ENCODE measurements around the gene SLC39A3. TPM values are rescaled to one million over a fixed set of nuclear protein-coding genes. Genes with fewer than 3 reads are reported as not detected.

The SLC39A3 gene
- total RNA-seq, 2 experiments from 2014 or later = 20.1 to 23.2 TPM

DNA sequence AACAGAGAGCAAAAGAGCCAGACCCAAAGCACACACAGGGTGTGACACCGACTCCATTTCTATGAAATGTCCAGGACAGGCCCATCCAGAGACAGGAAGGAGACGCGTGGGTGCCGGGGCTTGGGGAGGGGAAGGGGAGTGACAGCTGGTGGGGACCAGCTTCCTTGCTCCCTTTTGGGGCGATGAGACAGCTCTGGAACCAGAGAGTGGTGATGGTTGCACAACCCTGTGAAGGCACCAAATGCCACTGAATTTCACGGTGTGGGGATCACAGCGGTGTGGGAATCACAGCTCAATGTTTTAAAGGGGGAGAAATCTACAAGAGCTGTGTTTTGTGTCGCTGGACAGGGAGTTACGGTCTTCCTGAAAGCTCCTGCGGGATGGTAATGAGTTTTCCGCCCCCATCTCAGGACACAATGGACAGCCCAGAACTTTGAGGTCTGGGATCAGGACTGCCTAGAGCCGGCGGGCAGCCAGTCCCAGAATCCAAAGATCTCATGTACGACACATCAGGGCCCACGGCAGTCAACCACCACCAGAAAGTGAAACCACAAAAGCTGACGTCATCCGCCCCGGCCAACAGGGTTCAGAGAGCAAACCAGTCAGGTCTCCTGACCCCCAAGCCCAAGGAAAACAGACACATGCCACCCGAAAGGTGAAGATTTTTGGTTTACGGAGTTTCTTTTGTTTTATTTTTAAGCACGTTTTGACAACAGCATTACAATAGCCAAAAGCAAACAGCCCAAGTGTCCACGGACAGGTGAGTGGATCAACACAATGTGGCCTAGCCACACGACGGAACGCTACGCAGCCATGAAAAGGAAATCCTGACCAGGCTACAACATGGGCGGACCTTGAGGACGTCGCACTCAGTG lies 36.0 kb upstream of the SLC39A3 start:
- DNase-seq = peak; percentile 83
- H3K4me1 Mint-ChIP-seq (ENCODE audit: low read depth) = peaks cover 45% of the 10 kb centered on the region
- H3K27me3 Mint-ChIP-seq (ENCODE audit: low read depth) = no peaks in the 10 kb centered on the region
- H3K9me3 Mint-ChIP-seq = no peaks in the 10 kb centered on the region
- H3K36me3 Mint-ChIP-seq (ENCODE audit: low read depth) = peaks cover 16% of the 10 kb centered on the region
- intact Hi-C loops (cut with micrococcal nuclease) = loop anchor here (2.0 kb wide), 1 partner anchor 35 kb away; the partner anchor contains the start of gene SLC39A3
- CTCF ChIA-PET = interaction anchor here (1.3 kb wide), 1 partner anchor 127 kb away, joined by 4 read pairs; no protein-coding TSS in a partner anchor
- peak overlapping the region; percentile 84 for H3K27ac Mint-ChIP-seq
- peak overlapping the region; percentile 59 for H3K4me3 Mint-ChIP-seq

GRCh38 chr19:2774953-2775555 lies 35.2 kb upstream of the SLC39A3 start:
- no peak for DNase-seq
- CTCF ChIA-PET = interaction anchor here (1.3 kb wide), 1 partner anchor 127 kb away, joined by 4 read pairs; no protein-coding TSS in a partner anchor
- H3K27me3 Mint-ChIP-seq (ENCODE audit: low read depth) = no peaks in the 10 kb centered on the region
- peaks cover 16% of the 10 kb centered on the region for H3K36me3 Mint-ChIP-seq (ENCODE audit: low read depth)
- H3K4me1 Mint-ChIP-seq (ENCODE audit: low read depth) = peaks cover 39% of the 10 kb centered on the region
- H3K9me3 Mint-ChIP-seq = no peaks in the 10 kb centered on the region
- intact Hi-C loops (cut with micrococcal nuclease) = loop anchor here (2.0 kb wide), 1 partner anchor 34 kb away; the partner anchor contains the start of gene SLC39A3
- peak overlapping the region; percentile 59 for H3K4me3 Mint-ChIP-seq
- peak overlapping the region; percentile 84 for H3K27ac Mint-ChIP-seq

DNA sequence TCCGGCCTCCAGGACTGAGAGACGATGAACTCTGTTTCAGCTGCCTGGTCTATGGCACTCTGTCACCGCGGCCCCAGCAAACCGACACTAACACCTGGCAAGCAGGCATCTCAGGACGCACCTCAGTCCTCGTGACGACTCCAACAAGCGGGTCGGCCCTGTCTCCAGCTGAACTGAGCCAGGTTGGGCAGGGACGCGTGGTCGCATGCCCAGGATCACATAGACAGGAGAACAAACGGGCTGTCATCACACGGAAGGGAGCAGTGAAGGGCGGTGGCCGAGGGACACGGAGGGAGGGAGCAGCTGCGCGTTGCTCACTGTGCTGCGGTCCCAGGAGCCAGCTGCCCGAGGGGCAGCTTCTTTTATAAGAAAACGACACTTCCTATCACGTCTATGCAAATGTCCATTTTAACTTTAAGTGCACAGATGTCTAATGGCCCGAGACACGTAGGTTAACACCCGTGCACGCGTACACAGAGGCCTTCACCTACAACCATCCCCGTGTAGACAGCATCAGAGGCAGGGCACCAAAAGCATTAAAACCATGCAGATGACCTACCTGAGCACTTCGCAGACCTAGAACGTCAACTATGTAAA lies 34.4 kb upstream of the SLC39A3 start:
- DNase-seq = no peak
- H3K27me3 Mint-ChIP-seq (ENCODE audit: low read depth) = no peaks in the 10 kb centered on the region
- no peak overlapping the region for H3K27ac Mint-ChIP-seq
- CTCF ChIA-PET = no interaction called here
- intact Hi-C loops (cut with micrococcal nuclease) = loop anchor here (2.0 kb wide), 1 partner anchor 33 kb away; the partner anchor contains the start of gene SLC39A3
- no peak overlapping the region for H3K4me3 Mint-ChIP-seq
- no peaks in the 10 kb centered on the region for H3K9me3 Mint-ChIP-seq
- H3K36me3 Mint-ChIP-seq (ENCODE audit: low read depth) = peaks cover 16% of the 10 kb centered on the region
- H3K4me1 Mint-ChIP-seq (ENCODE audit: low read depth) = peaks cover 38% of the 10 kb centered on the region

DNA sequence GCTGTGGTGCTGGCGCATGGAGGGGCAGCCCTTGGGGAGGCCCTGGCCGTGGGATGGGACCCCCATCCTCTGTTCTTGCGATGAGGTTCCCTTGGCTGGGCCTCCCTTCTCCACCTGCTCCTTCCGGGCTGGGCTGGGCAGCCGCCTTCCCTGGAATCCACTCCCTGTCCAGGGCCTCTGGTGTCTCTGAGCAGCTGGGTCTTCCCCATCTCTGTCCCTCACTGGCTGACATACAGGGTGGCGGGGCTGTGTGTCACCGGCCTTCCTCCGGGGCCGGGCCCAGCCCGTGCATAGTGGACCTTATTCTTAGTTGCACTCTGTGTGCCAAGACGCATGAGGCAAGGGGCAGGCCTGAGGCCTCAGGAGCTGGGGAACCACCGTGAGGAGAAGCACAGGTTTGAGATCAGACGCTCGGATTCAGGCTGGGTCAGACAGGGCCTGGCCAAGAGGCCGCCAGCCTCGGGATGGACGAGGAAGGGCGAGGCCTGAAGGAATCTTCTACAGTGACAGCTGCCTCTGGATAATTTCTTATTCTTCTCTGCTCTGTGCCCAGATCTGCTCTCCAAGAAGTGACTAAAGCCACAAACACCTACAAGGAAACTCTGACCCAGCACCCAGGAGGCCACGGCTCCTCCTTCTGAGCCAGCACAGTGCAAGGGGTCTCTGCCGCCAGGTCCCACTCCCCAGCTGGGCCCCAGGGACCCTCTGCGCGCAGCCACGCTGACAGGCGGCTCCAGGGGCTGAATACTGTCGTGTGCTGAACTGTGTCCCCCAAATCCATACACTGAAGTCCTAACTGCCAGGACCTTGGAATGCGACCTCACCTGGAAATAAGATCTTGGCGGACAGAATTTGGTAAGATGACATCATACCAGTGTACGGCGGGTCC lies 32.2 kb upstream of the SLC39A3 start:
- Mint-ChIP-seq H3K9me3 (no peaks in the 10 kb centered on the region), H3K4me3 (no peak overlapping the region), H3K27me3 (ENCODE audit: low read depth) (no peaks in the 10 kb centered on the region), H3K4me1 (ENCODE audit: low read depth) (peaks cover 33% of the 10 kb centered on the region), H3K36me3 (ENCODE audit: low read depth) (peaks cover 12% of the 10 kb centered on the region), H3K27ac (no peak overlapping the region)
- DNase-seq = no peak
- intact Hi-C loops (cut with micrococcal nuclease) = no loop called here
- CTCF ChIA-PET = no interaction called here

GRCh38 chr19:2770055-2771013 lies 30.5 kb upstream of the SLC39A3 start:
- intact Hi-C loops (cut with micrococcal nuclease) = no loop called here
- Mint-ChIP-seq H3K27me3 (ENCODE audit: low read depth) (no peaks in the 10 kb centered on the region), H3K9me3 (no peaks in the 10 kb centered on the region), H3K27ac (no peak overlapping the region), H3K4me1 (ENCODE audit: low read depth) (peaks cover 20% of the 10 kb centered on the region), H3K4me3 (no peak overlapping the region), H3K36me3 (ENCODE audit: low read depth) (peaks cover 9% of the 10 kb centered on the region)
- CTCF ChIA-PET = interaction anchor here (0.5 kb wide), 1 partner anchor 797 kb away, joined by 3 read pairs; no protein-coding TSS in a partner anchor
- no peak for DNase-seq

GRCh38 chr19:2769218-2769617 lies 29.4 kb upstream of the SLC39A3 start:
- peaks cover 7% of the 10 kb centered on the region for H3K36me3 Mint-ChIP-seq (ENCODE audit: low read depth)
- CTCF ChIA-PET = no interaction called here

GRCh38 chr19:2768365-2769132 lies 28.7 kb upstream of the SLC39A3 start:
- no peak overlapping the region for H3K27ac Mint-ChIP-seq
- no peak for DNase-seq
- no peak overlapping the region for H3K4me3 Mint-ChIP-seq
- peaks cover 9% of the 10 kb centered on the region for H3K4me1 Mint-ChIP-seq (ENCODE audit: low read depth)
- intact Hi-C loops (cut with micrococcal nuclease) = no loop called here
- H3K9me3 Mint-ChIP-seq = no peaks in the 10 kb centered on the region
- CTCF ChIA-PET = no interaction called here
- H3K36me3 Mint-ChIP-seq (ENCODE audit: low read depth) = peaks cover 7% of the 10 kb centered on the region
- no peaks in the 10 kb centered on the region for H3K27me3 Mint-ChIP-seq (ENCODE audit: low read depth)

More at GRCh38 chr19:2769218-2769617, 29.4 kb upstream of the SLC39A3 start:
- no peaks in the 10 kb centered on the region for H3K27me3 Mint-ChIP-seq (ENCODE audit: low read depth)
- DNase-seq = no peak
- H3K4me3 Mint-ChIP-seq = no peak overlapping the region
- no peaks in the 10 kb centered on the region for H3K9me3 Mint-ChIP-seq
- peaks cover 13% of the 10 kb centered on the region for H3K4me1 Mint-ChIP-seq (ENCODE audit: low read depth)
- intact Hi-C loops (cut with micrococcal nuclease) = no loop called here
- no peak overlapping the region for H3K27ac Mint-ChIP-seq

- no peak for DNase-seq
- CTCF ChIA-PET = no interaction called here
- intact Hi-C loops (cut with micrococcal nuclease) = no loop called here
- Mint-ChIP-seq H3K4me3 (no peak overlapping the region), H3K27ac (no peak overlapping the region), H3K36me3 (ENCODE audit: low read depth) (peaks cover 11% of the 10 kb centered on the region), H3K9me3 (no peaks in the 10 kb centered on the region), H3K4me1 (ENCODE audit: low read depth) (peaks cover 9% of the 10 kb centered on the region), H3K27me3 (ENCODE audit: low read depth) (no peaks in the 10 kb centered on the region)
These were observed 27.9 kb upstream of the SLC39A3 start for GRCh38 chr19:2767688-2768087.

DNA sequence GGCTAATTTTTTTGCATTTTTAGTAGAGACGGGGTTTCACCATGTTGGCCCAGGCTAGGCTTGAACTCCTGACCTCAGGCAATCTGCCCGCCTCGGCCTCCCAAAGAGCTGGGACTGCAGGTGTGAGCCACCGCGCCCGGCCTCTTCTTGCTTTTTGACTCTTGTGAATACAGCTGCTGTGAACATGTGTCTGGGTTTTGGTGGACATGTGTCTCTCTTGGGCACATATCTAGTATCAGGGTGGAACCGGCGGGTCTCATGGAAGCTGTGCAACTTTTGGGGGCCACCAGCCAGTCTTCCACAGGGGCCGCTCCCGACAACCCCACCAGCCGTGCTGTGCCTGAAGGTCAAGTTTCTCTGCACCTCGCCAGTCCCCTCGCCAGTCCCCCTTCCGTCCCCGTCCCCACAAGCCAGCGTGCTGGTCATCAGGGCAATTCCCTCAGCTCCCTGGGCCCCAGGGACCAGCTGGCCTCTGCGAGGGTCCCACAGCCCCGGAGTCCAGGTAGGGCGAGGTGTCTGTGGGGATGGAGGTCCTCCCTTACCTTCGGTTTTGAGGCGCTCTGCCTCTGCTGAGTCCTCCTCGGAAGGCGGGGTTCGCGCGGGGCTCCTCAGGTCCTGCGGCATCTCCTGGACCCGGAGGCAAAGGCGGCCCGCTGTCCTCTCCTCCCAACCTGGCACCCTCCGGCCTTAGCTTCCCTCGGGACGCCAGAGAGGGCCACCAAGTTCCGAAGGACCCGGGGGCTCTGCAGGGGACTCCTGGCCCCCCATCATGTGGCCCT lies 27.0 kb upstream of the SLC39A3 start:
- CTCF ChIA-PET = interaction anchor here (1.1 kb wide), 1 partner anchor 119 kb away, joined by 3 read pairs; no protein-coding TSS in a partner anchor
- peaks cover under 1% of the 10 kb centered on the region for H3K4me1 Mint-ChIP-seq (ENCODE audit: low read depth)
- DNase-seq = no peak
- H3K27ac Mint-ChIP-seq = no peak overlapping the region
- H3K9me3 Mint-ChIP-seq = no peaks in the 10 kb centered on the region
- no peaks in the 10 kb centered on the region for H3K27me3 Mint-ChIP-seq (ENCODE audit: low read depth)
- H3K36me3 Mint-ChIP-seq (ENCODE audit: low read depth) = peaks cover 9% of the 10 kb centered on the region
- intact Hi-C loops (cut with micrococcal nuclease) = no loop called here
- no peak overlapping the region for H3K4me3 Mint-ChIP-seq

DNA sequence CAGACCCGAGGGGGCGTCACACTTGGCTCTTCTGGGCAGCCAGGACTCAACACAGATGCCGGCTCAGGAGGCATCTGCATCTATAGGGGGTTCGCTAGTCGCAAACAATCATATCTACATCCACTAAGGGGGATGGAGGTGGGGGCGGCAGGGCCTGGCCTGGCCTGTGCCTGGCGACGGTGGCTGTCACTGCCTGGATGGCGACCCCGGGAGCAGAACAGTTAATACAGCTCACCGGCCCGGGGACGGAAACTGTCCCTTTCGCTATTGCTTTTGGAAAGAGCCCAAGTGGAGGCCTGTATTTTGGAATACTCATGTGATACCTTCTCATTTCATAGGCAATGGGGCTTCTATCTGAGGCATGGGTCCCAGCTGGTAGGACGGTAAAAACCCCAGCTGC lies 25.6 kb upstream of the SLC39A3 start:
- no peak for DNase-seq
- Mint-ChIP-seq H3K9me3 (no peaks in the 10 kb centered on the region), H3K4me3 (no peak overlapping the region), H3K36me3 (ENCODE audit: low read depth) (peaks cover 9% of the 10 kb centered on the region), H3K4me1 (ENCODE audit: low read depth) (no peaks in the 10 kb centered on the region), H3K27me3 (ENCODE audit: low read depth) (no peaks in the 10 kb centered on the region), H3K27ac (no peak overlapping the region)
- intact Hi-C loops (cut with micrococcal nuclease) = no loop called here
- CTCF ChIA-PET = interaction anchor here (0.5 kb wide), 1 partner anchor 24 kb away, joined by 3 read pairs; no protein-coding TSS in a partner anchor

Measured in activated naive CD4-positive, alpha-beta T cell treated with anti-CD3 and anti-CD28 coated beads for 36 hours (primary cell).